Measurements from ENCODE around the gene OR7C1. TPM values are rescaled to one million over a fixed set of nuclear protein-coding genes. Genes with fewer than 3 reads are reported as not detected.
A peak's percentile ranks its signal among the peaks of the same experiment; 100 is the strongest.
"Not testable (repeated sequence)": the region's sequence is repeated elsewhere in the genome, so short reads cannot be mapped to it uniquely, and the experiment has no call there.

Gene OR7C1
- total RNA-seq, 4 donors from 2014 or later: not detected

GRCh38 chr19:14804765-14805164 lies 30.2 kb downstream of the OR7C1 start:
- intact Hi-C loops (cut with DNase I; ENCODE audit: low total_unique reads): no loop called here

GRCh38 chr19:14798760-14799159 lies 36.2 kb downstream of the OR7C1 start:
- H3K9me3 ChIP-seq: no peaks in the 10 kb centered on the region
- DNase-seq: no peak
- H3K4me1 ChIP-seq: no peaks in the 10 kb centered on the region
- intact Hi-C loops (cut with DNase I; ENCODE audit: low total_unique reads): no loop called here
- H3K4me3 ChIP-seq: no peak overlapping the region
- H3K36me3 ChIP-seq: no peaks in the 10 kb centered on the region
- H3K27me3 ChIP-seq: no peaks in the 10 kb centered on the region
- no peak overlapping the region for H3K27ac ChIP-seq
- no peak for TF ChIP-seq CTCF (IDR thresholded peaks at IDR 0.05)
- TF ChIP-seq POLR2A (IDR thresholded peaks at IDR 0.05): no peak

More at GRCh38 chr19:14804765-14805164, 30.2 kb downstream of the OR7C1 start:
- Histone ChIP-seq H3K9me3 (no peaks in the 10 kb centered on the region), H3K36me3 (no peaks in the 10 kb centered on the region), H3K4me1 (no peaks in the 10 kb centered on the region), H3K27me3 (no peaks in the 10 kb centered on the region), H3K27ac (no peak overlapping the region), H3K4me3 (no peak overlapping the region)
- TF ChIP-seq POLR2A (IDR thresholded peaks at IDR 0.05) (no peak), CTCF (IDR thresholded peaks at IDR 0.05) (no peak)
- DNase-seq: no peak

GRCh38 chr19:14796021-14796420 lies 39.0 kb downstream of the OR7C1 start:
- Histone ChIP-seq H3K36me3 (no peaks in the 10 kb centered on the region), H3K27ac (no peak overlapping the region), H3K4me1 (no peaks in the 10 kb centered on the region), H3K4me3 (no peak overlapping the region), H3K9me3 (no peaks in the 10 kb centered on the region), H3K27me3 (no peaks in the 10 kb centered on the region)
- DNase-seq: no peak
- TF ChIP-seq POLR2A (IDR thresholded peaks at IDR 0.05) (no peak), CTCF (IDR thresholded peaks at IDR 0.05) (no peak)
- intact Hi-C loops (cut with DNase I; ENCODE audit: low total_unique reads): no loop called here

GRCh38 chr19:14795078-14795721 lies 39.8 kb downstream of the OR7C1 start:
- TF ChIP-seq CTCF (IDR thresholded peaks at IDR 0.05) (no peak), POLR2A (IDR thresholded peaks at IDR 0.05) (no peak)
- Histone ChIP-seq H3K27ac (no peak overlapping the region), H3K4me3 (no peak overlapping the region), H3K27me3 (no peaks in the 10 kb centered on the region), H3K4me1 (no peaks in the 10 kb centered on the region), H3K9me3 (no peaks in the 10 kb centered on the region), H3K36me3 (no peaks in the 10 kb centered on the region)
- no peak for DNase-seq
- intact Hi-C loops (cut with DNase I; ENCODE audit: low total_unique reads): no loop called here

GRCh38 chr19:14792250-14792649 lies 42.7 kb downstream of the OR7C1 start:
- H3K9me3 ChIP-seq; DNase-seq; H3K4me3 ChIP-seq; H3K27ac ChIP-seq; H3K27me3 ChIP-seq; H3K36me3 ChIP-seq; H3K4me1 ChIP-seq; intact Hi-C loops (cut with DNase I; ENCODE audit: low total_unique reads): not testable (repeated sequence)

- Histone ChIP-seq H3K4me1 (no peaks in the 10 kb centered on the region), H3K4me3 (no peak overlapping the region), H3K9me3 (no peaks in the 10 kb centered on the region), H3K36me3 (no peaks in the 10 kb centered on the region), H3K27me3 (no peaks in the 10 kb centered on the region), H3K27ac (no peak overlapping the region)
- no peak for TF ChIP-seq POLR2A (IDR thresholded peaks at IDR 0.05)
- TF ChIP-seq CTCF (IDR thresholded peaks at IDR 0.05): peak in 3 of 4 experiments; percentile 20 to 62 (median 42)
- no peak for DNase-seq
- intact Hi-C loops (cut with DNase I; ENCODE audit: low total_unique reads): no loop called here
Measured at GRCh38 chr19:14786421-14786851, 48.5 kb downstream of the OR7C1 start.

- H3K36me3 ChIP-seq; H3K4me3 ChIP-seq; H3K27ac ChIP-seq; H3K9me3 ChIP-seq; intact Hi-C loops (cut with DNase I; ENCODE audit: low total_unique reads); H3K27me3 ChIP-seq; H3K4me1 ChIP-seq; DNase-seq: not testable (repeated sequence)
Measured at GRCh38 chr19:14785102-14785793, 49.7 kb downstream of the OR7C1 start.

GRCh38 chr19:14784730-14785101 lies 50.3 kb downstream of the OR7C1 start:
- DNase-seq; H3K27me3 ChIP-seq; intact Hi-C loops (cut with DNase I; ENCODE audit: low total_unique reads): not testable (repeated sequence)

More at GRCh38 chr19:14784730-14785101, 50.3 kb downstream of the OR7C1 start:
- not testable (repeated sequence) for H3K4me1 ChIP-seq, H3K27ac ChIP-seq, H3K9me3 ChIP-seq, H3K4me3 ChIP-seq, H3K36me3 ChIP-seq
